Right lobe of liver (tissue), 6 donors: ENCODE data around the gene IGSF11. TPM values are rescaled to one million over a fixed set of nuclear protein-coding genes. Genes with fewer than 3 reads are reported as not detected.

Experiments used
- ATAC-seq, 4 donors: fragments of 200-7000 bp; cut with Tn5 transposase; one replicate each; pipeline ENCODE4 v1.9.1; 2020; ENCODE audit warnings: mild to moderate bottlenecking in 4 of 4, moderate library complexity in 4 of 4
- DNase-seq, 3 donors: peaks; one replicate each; pipeline ENCODE4 v3.0.0-alpha.2; 2020
- H3K27ac ChIP-seq, 3 donors: fragments of 200-600 bp; one replicate each; pipeline ENCODE4 v1.8.0; 2022
- H3K27me3 ChIP-seq, 2 donors: fragments of 200-600 bp; one replicate each; pipeline ENCODE4 v1.8.0; 2022
- H3K36me3 ChIP-seq, 4 donors: fragments of 200-600 bp; sonication (generic) in 1 of 4; one replicate each; pipeline versions ENCODE4 v1.5.1 to v1.8.0; 2017 to 2022; ENCODE audit warnings: control low read depth in 1 of 4
- H3K4me1 ChIP-seq, 4 donors: fragments of 200-600 bp; sonication (generic) in 1 of 4; one replicate each; pipeline versions ENCODE4 v1.5.1 to v1.8.0; 2017 to 2022; ENCODE audit warnings: control low read depth in 1 of 4
- H3K4me3 ChIP-seq, 3 donors: fragments of 200-600 bp; one replicate each; pipeline ENCODE4 v1.8.0; 2022
- H3K9me3 ChIP-seq, 4 donors: fragments of 200-600 bp; sonication (generic) in 1 of 4; one replicate each; pipeline versions ENCODE4 v1.5.1 to v1.8.0; 2017 to 2022; ENCODE audit warnings: control low read depth in 1 of 4
- POLR2A ChIP-seq: fragments of 450-650 bp; IDR thresholded peaks from one replicate; pipeline ENCODE4 v1.6.1; 2017; ENCODE audit warnings: antibody characterized with exemption, mild to moderate bottlenecking
- WGBS: methylation state at CpG from one replicate; pipeline ENCODE4 v1.1.6; 2018; ENCODE audit warnings: low coverage, low lambda C conversion rate; ENCODE audit not compliant: insufficient coverage; ENCODE audit errors: missing lambda C conversion rate; 5-methylcytosine and 5-hydroxymethylcytosine counted together
- intact Hi-C, 2 donors: fragments of 100-400 bp; cut with DNase I; formaldehyde crosslinking; loops; one replicate each; pipeline versions ENCODE4 v1.11.2 to v1.14.1; 2022
- total RNA-seq, 6 experiments: library from RNA; depleted of rRNA in 2 of 6; stranded (reverse); fragments of >200 nt in 2 of 6; fragmentation: NEBNext Ultra II Directional in 3 of 6; extraction: Animal tissue kit (Norgen Biotek cat#: 25700) in 3 of 6; gene quantifications; one replicate each; pipeline versions ENCODE4 v1.1.0 to v1.2.4, GENCODE V29; 2016 to 2023
- TF ChIP-seq, protein P1 (sequence below), 4 donors: fragments of 200-600 bp in 3 of 4; fragments of 450-650 bp in 1 of 4; IDR thresholded peaks; one replicate each; pipeline versions ENCODE4 v1.5.1 to v1.8.0; 2016 to 2022; ENCODE audit warnings: antibody characterized with exemption in 4 of 4, mild to moderate bottlenecking in 2 of 4
- donor health status: DM: no; HTN: yes; CAD: no.
- donor health status: DM: no; HTN: no; CAD: no.
- donor health status: DM: no; HTN: no; CAD: no.
- donor health status: DM: no; HTN: yes; CAD: no.
- donor health status: DM: no; HTN: yes; CAD: no.

Gene IGSF11
- total RNA-seq, 6 experiments from 2014 or later: not detected

DNA sequence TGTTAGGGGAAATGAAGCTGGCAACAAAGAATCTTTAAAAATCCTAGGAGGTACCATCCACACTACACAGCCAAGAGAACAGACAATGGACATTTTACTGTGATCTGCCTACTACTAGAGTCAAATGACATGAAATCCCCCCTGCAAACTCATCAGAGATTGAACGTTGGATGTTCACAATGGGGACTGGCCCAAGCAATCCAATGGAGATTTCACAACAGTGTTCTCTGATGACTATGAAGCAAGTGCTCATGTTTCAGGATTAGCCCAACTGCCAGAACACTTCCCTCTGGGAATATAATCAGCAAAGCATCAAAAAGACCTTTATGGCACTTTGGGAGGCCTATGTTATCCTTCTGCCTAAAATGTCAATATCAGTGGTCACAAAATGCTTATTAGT, 97.8 kb downstream of the IGSF11 start:
- no peaks in the 10 kb centered on the region for H3K9me3 ChIP-seq
- DNase-seq: no peak
- H3K27ac ChIP-seq: no peak overlapping the region
- no peaks in the 10 kb centered on the region for H3K27me3 ChIP-seq
- ATAC-seq: no peak
- H3K4me1 ChIP-seq: no peaks in the 10 kb centered on the region
- intact Hi-C loops: no loop called here
- WGBS: 67% methylated on average over 1 of the region's 1 CpG
- H3K36me3 ChIP-seq: no peaks in the 10 kb centered on the region
- no peak for TF ChIP-seq POLR2A
- TF ChIP-seq, protein P1, sequence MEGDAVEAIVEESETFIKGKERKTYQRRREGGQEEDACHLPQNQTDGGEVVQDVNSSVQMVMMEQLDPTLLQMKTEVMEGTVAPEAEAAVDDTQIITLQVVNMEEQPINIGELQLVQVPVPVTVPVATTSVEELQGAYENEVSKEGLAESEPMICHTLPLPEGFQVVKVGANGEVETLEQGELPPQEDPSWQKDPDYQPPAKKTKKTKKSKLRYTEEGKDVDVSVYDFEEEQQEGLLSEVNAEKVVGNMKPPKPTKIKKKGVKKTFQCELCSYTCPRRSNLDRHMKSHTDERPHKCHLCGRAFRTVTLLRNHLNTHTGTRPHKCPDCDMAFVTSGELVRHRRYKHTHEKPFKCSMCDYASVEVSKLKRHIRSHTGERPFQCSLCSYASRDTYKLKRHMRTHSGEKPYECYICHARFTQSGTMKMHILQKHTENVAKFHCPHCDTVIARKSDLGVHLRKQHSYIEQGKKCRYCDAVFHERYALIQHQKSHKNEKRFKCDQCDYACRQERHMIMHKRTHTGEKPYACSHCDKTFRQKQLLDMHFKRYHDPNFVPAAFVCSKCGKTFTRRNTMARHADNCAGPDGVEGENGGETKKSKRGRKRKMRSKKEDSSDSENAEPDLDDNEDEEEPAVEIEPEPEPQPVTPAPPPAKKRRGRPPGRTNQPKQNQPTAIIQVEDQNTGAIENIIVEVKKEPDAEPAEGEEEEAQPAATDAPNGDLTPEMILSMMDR (IDR thresholded peaks at IDR 0.05): no peak
- no peak overlapping the region for H3K4me3 ChIP-seq

DNA sequence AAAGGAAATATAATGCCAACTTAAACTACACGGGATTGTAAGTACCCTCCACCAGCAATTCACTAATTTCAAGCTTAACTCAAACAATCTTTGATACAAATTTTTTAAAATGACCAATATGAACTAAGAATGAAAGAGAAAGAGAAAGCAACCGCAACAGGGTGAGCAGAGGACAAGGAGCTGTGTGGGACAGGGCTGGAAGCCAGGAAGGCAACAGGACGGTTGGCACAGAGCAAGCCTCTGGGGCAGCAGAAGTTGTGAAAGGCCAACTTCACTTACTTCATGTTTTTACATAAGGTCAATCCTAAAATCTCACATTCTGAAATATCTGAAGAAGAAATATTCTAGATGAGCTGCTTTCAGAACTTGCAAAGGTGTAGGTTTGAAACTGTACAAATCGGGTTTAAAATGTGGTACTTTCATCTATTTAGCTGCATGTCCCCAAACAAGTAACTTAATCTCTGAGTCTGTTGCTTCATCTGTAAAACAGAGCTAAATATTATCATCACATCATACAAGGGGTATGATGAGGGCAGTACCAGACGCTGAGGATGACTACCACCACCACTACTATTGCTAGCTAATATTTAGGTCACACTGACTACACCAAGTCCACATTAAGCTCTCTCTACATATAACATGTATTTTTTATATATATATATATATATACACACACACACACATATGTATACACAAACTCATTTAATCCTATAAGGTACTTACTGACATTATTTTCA, 101.7 kb downstream of the IGSF11 start:
- DNase-seq (peak; percentile 36 to 54 (median 50)), ATAC-seq (peak; percentile 73 to 80 (median 74))
- no peaks in the 10 kb centered on the region for H3K27me3 ChIP-seq
- H3K36me3 ChIP-seq: no peaks in the 10 kb centered on the region
- H3K4me3 ChIP-seq: no peak overlapping the region
- TF ChIP-seq, protein P1 (IDR thresholded peaks at IDR 0.05): no peak
- TF ChIP-seq POLR2A: no peak
- H3K9me3 ChIP-seq: no peaks in the 10 kb centered on the region
- 37% methylated on average over 5 of the region's 5 CpGs for WGBS
- intact Hi-C loops: no loop called here
- no peaks in the 10 kb centered on the region for H3K4me1 ChIP-seq
- H3K27ac ChIP-seq: no peak overlapping the region

DNA sequence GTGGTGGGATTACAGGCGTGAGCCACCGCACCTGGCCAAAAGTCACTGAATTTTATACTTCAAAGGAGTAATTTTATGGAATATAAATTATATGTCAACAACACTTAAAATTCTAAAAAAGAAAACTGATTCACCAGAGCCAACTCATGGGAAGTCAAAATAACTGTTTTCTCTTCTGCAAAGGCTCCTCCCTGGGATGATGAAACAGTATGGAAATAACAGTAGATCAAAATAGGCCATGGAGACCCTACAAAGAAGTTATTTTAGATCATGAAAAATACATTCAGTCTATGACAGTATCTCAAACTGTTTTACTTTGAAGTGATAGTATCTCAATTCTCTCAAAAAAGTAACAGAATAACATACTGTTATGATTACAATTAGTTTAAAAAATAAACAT, 102.7 kb downstream of the IGSF11 start:
- intact Hi-C loops: no loop called here
- no peaks in the 10 kb centered on the region for H3K27me3 ChIP-seq
- 92% methylated on average over 2 of the region's 2 CpGs for WGBS
- H3K9me3 ChIP-seq: no peaks in the 10 kb centered on the region
- no peaks in the 10 kb centered on the region for H3K4me1 ChIP-seq
- TF ChIP-seq, protein P1 (IDR thresholded peaks at IDR 0.05): no peak
- no peak for TF ChIP-seq POLR2A
- no peak overlapping the region for H3K27ac ChIP-seq
- H3K36me3 ChIP-seq: no peaks in the 10 kb centered on the region
- ATAC-seq: no peak
- no peak for DNase-seq
- no peak overlapping the region for H3K4me3 ChIP-seq

DNA sequence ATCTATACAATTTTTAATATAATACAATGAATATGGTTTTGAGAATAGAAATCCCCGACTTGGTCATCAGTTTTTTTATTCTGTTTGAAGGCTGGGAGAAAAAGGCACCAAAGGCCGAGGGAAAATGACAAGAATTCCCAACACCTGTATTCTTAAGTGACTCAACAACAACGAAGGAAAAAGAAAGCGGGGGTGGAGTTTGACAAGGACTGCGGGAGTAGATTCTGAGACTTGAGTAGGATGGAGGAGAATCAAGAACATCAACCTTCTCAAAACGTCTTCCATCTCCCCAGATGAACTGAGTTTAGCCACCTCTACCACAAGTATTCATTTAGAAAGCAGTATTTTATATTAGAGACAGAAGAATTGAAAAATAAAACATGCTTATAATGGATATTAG, 107.2 kb downstream of the IGSF11 start:
- DNase-seq: no peak
- TF ChIP-seq, protein P1 (IDR thresholded peaks at IDR 0.05): no peak
- no peak for TF ChIP-seq POLR2A
- Histone ChIP-seq H3K4me1 (no peaks in the 10 kb centered on the region), H3K36me3 (no peaks in the 10 kb centered on the region), H3K4me3 (no peak overlapping the region), H3K9me3 (no peaks in the 10 kb centered on the region), H3K27ac (no peak overlapping the region), H3K27me3 (no peaks in the 10 kb centered on the region)
- no peak for ATAC-seq
- 59% methylated on average over 6 of the region's 6 CpGs for WGBS
- intact Hi-C loops: no loop called here
